ENCODE data around the gene FUT7.
A peak's percentile ranks its signal among the peaks of the same experiment; 100 is the strongest.

FUT7 gene

DNA sequence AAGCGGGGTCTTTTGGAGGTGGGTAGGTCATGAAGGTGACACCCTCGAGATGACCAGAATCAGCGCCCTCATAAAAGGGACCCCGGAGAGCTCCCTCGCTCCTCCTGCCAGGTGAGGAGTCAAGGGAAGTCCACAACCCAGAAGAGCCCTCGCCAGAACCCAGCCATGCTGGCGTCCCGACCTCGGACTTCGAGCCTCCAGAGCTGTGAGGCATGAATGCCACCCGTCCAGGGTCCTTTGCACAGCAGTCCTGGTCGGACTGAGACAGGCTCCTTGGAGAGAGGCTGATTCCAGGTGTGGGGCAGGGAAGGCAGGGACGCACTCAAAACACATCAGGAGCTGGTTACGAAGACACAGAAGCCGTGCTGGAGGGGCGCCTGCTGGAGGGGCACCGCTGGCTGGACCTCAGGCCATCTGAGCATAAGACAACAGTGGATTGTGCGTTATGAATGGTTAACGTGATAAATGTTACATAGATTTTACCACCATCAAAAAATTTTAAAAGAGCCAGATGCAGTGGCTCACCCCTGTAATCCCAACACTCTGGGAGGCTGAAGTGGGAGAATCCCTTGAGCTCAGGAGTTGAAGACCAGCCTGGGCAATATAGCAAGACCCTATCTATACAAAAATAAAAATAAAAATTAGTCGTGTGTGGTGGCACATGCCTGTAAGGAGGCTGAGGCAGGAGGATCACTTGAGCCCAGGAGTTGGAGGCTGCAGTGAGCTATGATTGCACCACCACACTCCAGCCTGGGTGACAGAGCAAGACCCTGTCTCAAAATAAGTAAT is 29.8 kb downstream of the FUT7 start:
- DNase-seq (ENCODE audit: low read depth) = no peak

DNA sequence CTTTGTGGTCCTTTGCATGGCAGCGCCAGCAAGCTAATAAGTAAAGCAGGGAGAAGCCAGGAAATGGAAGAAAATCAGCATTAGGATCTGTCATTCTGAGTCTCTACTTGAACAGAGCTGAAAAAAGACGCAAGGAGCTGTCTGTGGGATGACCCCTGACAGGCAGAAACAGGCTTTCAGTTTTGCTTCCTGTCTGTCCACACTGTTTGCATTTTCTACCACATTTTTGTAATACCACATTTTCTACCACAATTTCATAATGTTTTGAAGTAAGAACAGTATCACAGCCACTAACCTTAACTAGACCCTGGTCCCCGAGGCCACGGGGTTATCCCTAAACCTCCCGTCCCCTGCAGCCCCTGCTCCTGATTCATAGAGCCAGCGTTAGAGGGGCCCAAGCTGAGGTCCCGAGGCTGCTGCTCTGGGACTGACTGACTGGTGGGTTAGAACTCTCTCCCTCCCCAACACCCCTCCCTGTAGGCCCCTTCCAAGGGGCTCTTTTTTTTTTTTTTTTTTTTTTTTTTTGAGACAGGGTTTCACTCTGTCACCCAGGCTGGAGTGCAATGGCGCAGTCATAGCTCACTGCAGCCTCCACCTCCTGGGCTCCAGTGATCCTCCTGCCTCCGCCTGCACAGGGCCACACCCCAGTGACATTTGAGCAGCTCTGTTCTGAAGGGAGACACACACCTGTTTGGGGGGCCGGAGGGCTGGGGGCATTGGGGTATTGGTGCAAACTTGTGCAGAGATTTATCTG is 31.5 kb downstream of the FUT7 start:
- DNase-seq (ENCODE audit: low read depth) = no peak

DNA sequence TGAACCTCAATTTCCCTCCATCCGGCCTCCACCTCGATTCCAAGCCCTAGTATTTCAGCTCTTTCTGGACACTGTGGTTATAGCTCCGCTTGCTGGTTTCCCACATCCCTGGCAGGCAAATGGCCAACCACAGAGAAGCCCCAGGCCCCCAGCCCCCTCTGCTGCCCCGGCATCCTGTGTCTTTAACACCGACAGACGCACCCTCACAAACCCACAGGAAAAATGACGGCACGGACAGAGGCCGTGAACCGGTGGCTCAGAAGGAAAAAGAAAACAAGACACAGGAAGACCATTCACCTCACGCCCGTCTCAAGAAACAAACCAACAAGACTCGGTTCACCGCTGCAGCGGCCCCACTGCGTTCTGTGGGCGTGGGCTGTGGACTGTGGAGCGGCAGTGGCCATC is 34.1 kb downstream of the FUT7 start:
- no peak for DNase-seq (ENCODE audit: low read depth)

DNA sequence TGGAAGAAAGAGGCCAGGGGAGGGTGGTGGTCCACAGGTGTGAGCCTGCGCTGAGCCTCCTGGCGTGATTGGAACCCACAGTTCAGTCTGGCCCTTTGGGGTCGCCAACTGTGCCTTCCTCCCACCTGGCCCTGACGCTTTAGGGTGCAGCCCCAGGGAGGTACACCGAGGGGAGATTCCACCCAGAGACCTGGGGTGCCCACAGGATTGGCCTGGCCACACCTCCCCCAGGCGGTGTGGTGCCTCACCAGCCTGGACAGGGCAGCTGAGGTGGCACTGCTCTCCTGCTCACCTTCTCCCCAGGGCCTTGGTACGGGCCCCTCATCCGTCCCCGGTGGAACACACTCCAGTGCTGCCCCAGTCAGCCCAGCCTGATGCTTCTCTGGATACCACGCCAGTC is 34.5 kb downstream of the FUT7 start:
- DNase-seq (ENCODE audit: low read depth) = no peak

DNA sequence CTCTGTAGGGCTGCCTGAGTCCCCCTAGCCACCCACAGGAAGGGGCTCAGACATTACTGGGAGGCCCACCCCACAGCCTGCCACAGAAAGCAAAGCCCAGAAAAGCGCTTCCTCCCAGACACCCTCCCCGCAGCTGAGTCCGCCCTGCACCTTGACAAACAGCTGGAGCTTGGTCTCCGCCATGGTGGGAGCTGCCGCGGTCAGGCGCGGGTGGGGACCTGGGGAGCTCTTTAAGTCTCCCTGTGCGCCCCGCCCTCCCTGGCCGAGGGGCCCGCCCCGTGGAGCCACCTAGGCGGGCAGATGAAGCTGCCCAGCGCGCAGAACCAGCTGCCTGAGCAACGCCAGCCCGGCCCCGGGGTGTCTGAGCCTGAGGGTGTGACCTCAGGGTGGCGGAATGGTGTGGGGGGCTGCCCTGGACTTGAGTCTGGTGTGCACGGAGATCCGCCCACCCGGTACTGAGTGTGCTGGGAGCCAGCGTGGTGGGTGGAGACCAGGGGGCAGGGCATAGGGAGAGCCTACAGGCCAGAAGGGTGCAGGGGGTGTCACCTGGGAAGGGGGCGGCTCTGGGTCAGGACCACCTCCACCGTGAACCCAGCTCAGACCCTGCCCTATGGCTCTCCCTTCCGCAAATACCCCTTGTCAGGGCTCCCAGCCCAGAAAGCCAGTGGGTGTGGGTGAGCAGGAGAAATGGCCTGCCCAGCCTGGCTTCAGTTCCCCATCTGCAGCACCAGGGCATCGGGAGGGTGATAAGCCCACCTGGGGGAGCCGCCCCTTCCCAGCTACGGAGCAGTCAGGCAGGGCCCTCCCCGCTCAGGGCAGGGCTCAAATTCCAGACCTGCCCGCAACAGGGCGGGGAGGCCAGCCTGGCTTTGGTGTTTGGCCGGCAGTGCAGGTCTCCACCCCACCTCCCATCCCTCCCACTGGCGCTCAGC is 35.3 kb downstream of the FUT7 start, which contains the start of gene CLIC3:
CLIC3 (minus strand) TSS at position 208 of the 932 bp plus-strand sequence; CDS start at position 183, 25 bp downstream.
- peak; percentile 53 for DNase-seq (ENCODE audit: low read depth)

DNA sequence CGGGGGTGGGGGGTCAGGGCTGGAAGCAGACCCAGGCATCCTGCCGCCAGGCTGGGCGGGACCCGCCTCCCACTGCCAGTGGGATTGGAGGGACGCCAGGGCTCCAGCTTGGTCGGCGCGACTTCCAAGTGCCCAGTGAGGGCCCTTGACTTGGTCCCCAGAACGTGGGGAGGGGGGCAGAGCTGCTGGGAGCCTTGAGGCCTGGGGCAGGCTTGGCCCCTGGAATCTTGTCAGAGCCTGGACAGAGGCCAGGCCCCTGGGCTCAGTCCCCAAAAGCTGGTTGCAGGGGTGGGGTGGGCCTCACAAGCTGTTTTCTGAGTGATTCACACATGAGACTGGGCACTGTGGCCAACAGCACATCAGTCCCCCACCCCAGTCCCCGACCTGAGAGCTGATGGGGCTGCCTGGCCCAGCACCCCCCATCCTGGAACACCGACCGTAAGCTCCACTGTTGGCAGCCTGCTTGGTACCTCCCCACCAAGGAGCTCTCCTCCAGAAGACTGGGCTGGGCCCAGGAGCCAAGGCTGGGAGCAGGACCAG is 36.0 kb downstream of the FUT7 start:
- no peak for DNase-seq (ENCODE audit: low read depth)

DNA sequence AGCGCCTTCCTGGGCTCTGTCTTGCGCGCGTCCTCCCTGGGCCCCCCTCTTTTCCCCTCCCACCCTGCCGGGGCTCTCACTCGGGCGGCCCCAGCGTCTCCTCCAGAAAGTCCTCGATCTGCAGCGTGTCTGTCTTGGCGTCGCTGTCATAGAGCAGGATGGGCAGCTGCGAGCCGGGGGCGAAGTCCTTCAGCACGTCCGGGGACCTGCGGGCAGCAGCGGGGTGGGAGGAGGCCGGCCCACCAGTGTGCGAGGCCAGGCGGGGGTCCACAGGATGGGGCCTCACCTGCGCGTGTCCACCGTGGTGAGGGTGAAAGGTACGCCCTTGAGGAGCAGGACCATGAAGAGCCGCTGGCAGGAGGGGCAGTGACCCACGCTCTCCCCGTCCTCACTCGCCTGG is 36.5 kb downstream of the FUT7 start:
- DNase-seq (ENCODE audit: low read depth) = no peak

DNA sequence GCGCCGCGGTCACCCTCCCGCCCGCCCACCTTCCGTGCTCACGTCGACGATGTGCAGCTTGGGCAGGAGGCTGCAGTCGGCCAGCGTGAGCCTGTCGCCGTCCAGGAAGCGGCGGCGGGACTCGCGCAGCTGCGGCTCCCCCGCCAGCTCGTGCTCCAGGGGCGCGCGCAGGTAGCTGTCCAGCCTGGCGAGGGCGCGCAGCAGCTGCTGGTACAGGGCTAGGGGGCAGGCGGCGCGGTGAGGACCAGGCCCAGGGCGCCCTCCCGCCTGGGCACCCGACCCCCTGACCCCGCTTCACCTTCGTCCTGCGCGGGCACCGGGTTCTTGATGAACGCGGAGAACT is 37.0 kb downstream of the FUT7 start:
- no peak for DNase-seq (ENCODE audit: low read depth)

DNA sequence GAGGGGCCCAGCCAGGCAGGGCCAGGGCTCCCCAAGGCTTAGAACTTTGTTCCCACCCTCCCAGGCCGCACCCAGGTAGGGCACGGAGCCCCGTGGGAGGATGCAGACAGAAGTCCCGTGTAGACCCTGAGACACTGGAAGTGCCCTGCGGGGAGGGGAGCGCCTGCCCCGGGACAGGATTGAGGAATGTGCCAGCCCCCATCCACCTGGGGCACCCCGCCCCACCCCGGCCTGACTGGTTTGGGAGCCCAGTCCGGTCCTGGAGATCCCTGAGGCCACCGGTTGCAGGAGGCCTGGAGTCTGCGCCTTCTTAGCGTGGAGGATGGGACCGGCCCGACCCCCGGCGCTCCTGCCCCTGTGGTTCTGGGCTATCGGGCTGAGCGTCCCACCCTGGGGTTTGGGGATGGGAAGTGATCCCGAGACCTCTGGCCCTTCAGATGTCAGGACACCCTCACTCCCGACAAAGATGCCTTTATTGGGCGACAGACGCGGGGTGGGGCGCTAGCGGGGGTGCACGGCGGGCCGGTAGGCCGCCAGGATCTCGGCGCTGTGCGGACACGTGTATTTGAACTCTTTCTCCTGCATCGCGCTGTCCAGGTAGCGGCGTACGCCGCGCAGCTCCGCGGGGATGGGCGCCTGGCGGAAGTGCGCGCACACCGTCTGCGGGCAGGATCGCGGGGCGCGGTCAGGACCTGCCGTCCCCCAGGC is 37.6 kb downstream of the FUT7 start:
- no peak for DNase-seq (ENCODE audit: low read depth)

DNA sequence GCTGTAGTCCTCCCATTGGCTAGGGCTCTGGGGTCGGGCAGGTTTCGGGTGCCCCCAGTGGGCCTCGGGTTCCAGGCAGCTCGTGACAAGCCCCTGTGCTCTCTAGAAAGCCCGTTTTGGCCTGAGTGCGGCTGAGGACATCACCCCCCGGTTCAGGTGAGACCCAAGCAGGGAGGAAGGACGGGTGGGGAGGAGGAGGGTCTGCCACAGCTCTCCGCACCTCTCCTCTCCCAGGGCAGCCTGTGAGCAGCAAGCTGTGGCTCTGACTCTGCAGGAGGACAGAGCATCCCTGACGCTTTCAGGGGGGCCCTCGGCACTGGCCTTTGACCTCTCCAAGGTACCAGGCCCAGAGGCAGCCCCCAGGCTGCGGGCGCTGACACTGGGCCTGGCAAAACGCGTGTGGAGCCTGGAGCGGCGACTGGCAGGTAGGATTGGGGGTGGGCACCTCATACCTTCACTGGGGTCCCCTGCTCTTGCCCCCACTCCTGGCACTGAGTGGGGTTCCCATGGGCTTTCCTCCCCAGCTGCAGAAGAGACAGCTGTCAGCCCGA is 39.0 kb downstream of the FUT7 start:
- DNase-seq (ENCODE audit: low read depth) = no peak

DNA sequence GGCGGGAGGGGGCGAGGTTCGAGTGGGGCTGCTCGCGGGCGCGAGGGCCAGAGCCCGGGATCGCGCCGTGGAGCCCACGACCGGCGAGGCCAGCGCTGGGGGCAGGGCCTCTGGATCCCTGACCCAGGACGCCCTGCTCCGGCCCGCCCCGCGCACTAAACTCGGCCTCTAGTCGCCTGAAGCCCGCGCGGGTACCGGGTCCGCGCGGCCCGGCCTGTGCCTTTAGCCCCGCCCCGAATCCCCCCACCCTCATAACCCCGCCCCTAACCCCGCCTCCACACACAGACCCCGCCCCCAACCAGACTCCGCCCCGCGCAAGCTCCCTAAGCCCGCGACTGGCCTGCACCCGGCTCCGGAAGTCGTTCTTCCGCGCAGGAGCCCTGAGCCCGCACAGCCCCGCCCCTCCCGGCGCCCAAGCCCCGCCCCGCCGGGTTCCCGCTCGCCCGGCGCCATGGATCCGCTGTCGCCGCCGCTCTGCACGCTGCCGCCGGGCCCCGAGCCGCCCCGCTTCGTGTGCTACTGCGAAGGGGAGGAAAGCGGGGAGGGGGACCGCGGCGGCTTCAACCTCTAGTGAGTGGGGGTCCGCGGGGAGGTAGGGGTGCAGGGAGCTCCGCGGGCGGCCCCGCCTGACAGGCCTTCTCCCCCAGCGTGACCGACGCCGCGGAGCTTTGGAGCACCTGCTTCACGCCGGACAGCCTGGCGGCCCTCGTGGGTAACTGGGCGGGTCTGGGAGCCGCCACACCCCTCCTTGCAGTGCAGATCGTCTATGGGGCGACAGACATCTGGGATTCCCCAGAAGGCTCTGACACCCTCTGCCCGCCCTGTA is 39.7 kb downstream of the FUT7 start, which contains the start of gene PAXX:
PAXX (plus strand) TSS at position 430 of the 826 bp plus-strand sequence; CDS start at position 452, 22 bp downstream.
- peak; percentile 91 for DNase-seq (ENCODE audit: low read depth)

DNA sequence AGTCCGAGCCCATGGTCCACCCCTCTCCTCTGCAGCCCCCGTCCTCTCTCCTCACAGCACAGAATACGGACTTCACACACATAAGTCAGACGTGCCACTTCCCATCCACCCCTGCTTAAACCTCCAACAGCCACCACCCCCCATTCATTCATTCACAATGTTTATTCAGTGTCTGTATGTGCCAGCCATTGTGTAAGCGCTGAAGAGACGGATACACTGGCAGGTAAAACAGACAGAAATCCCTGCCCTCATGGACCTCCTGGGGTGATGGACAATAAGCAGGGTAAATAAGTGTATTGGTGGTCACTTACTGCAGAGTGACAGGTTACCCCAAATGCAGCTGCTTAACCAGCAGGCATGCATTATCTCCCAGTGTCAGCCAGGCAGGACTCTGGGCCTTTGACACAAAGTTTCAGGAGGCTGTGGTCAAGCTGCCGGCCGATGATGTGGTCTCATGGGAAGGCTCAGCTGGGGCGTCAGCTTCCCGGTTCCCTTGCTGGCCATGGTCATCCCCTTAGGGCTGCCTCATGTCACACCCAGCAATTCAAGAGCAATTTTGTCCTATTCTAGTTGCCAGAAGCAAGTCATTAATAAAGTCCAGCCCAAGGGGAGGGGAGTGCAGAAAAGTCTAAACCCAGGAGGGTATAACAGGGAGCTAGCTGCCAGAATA is 41.5 kb downstream of the FUT7 start:
- DNase-seq (ENCODE audit: low read depth) = no peak

DNA sequence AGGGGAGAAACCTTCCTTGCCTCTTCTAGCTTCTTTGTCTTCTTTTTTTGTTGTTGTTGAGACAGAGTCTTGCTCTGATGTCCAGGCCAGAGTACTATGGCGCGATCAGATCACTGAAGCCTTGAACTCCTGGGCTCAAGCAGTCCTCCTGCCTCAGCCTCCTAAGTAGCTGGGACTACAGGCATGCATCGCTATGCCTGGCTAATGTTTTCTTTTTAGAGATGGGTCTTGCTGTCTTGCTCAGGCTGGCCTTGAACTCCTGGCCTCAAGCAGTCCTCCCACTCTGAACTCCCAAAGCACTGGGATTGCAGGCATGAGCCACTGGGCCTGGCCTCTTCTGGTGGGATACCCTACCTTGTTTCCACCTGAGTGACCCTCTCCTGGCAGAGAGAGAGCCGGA is 43.0 kb downstream of the FUT7 start:
- no peak for DNase-seq (ENCODE audit: low read depth)

DNA sequence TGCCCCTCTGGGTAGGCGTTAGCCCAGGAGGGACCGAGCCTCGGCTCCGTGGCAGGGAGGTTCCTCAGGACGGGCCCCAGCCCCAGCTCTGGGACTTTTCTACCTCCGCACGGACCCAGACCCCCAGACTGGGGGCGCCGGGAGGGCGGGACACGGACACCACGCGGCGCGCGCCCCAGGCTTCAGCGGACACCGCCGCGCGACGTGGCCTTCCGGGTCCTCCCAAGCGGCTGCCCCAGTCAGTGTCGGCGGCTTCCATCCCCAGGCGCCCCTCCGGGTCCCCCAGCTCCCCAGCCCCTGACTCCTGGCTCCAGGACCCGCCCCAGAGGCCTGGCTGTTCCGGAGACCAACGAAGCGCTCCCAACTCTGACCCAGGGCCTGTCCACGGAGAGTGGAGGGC is 46.0 kb downstream of the FUT7 start:
- DNase-seq (ENCODE audit: low read depth) = no peak

DNA sequence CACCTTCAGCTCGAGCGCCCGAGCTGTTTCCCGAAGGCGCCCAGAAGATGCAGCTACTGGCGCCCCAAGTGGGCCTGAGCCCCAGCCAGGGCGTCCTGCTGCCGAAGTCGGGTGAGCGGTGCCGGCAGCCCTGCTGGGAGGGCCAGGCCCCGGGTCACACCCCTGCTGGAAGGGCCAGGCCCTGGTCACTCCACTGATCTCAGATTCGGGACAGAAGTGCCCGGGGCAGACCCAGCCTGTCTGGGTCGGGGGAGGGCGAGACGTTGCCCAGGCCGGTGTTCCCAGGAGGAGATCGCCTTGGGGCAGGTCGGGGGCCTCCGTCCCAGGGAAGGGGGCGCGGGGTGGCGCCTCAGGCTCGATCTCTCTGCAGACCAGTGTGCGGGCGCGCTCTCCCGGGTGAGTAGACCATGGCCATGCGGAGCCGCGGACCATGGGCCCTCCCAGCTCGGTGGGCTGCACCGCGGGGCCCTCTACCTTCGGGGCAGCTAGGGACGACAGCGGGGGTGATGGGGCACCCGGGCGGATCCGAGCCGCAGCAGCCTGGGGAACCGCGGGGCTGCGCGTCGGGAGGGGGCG is 46.8 kb downstream of the FUT7 start:
- no peak for DNase-seq (ENCODE audit: low read depth)

DNA sequence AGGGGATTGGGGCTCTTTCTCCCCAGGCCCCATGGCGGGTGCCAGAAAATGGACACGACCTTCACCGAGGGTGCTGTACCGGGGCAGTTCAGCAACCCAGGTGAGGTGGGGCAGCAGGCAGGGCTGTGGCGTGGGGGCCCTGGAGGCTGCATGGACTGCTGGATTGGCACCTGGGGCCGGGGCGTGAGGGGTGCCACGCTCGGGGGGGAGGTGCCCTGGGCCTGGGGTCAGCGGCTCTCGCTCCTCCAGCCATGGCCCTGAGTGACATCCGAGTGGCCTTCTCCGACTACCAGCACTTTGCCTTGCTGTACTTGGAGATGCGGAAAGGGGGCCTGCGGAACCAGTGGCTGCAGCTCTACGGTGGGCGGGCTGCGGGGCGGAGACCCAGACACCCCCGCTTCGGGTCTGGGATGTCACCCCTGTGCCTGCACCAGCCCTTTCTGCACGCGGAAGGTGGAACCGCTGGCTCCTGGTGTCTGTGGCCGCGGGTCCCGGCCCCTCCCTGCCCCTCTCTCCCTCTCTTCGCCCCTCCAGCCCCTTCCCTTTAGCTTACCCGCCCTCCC is 47.3 kb downstream of the FUT7 start:
- DNase-seq (ENCODE audit: low read depth) = no peak

DNA sequence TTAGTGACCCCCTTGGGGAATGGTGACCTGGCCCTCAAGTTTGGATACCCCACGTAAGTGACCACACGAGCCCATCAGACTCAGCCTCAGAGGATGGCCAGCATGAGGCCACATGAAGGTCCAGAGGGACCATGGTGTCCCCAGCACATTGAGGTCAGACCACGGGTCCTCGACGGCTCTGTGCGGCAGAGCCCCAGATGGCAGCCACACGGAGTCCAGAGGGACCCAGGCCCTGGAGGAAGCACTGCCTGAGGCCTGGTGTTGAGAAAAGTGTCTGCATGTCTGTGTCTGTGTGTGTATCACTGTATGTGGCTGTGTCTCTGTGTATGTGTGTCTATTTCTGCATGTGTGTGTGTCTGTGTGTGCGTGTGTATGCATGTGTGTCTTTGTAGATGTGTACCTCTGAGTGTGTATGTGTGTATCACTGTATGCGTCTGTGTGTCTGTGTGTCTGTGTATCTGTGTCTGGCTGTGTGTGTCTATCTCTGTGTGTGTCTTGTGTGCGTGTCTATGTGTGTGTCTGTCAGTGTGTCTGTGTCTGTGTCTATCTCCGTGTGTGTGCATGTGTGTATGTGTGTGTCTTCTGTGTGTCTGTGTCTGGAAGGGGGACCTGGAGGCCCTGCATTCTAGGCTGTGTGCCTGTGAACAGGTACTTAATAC is 48.1 kb downstream of the FUT7 start:
- no peak for DNase-seq (ENCODE audit: low read depth)

DNA sequence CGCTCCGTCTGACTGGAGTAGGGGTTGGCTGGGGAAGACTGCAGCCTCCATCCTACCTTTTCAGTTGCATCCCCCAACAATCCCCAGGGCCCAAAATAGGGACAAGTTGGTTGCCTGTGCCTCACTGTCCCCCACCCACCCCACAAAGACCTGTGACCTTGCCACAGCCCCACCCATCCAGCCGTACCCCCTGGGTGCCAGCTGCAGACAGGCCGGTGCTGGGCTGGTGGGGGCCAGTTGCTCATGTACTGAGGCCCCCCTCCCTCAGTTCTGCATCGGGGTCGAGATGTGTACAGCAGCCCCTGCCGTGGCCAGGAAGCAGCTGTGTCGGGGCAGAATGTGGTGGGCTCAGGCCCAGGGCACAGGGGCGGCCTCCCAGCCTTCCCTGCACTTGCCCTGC is 48.7 kb downstream of the FUT7 start:
- no peak for DNase-seq (ENCODE audit: low read depth)
